ENCODE data around the gene ITGAL. TPM values are rescaled to one million over a fixed set of nuclear protein-coding genes. Genes with fewer than 3 reads are reported as not detected.
A peak's percentile ranks its signal among the peaks of the same experiment; 100 is the strongest.

ITGAL gene
- total RNA-seq, 1 donor from 2014 or later, result 287 TPM

DNA sequence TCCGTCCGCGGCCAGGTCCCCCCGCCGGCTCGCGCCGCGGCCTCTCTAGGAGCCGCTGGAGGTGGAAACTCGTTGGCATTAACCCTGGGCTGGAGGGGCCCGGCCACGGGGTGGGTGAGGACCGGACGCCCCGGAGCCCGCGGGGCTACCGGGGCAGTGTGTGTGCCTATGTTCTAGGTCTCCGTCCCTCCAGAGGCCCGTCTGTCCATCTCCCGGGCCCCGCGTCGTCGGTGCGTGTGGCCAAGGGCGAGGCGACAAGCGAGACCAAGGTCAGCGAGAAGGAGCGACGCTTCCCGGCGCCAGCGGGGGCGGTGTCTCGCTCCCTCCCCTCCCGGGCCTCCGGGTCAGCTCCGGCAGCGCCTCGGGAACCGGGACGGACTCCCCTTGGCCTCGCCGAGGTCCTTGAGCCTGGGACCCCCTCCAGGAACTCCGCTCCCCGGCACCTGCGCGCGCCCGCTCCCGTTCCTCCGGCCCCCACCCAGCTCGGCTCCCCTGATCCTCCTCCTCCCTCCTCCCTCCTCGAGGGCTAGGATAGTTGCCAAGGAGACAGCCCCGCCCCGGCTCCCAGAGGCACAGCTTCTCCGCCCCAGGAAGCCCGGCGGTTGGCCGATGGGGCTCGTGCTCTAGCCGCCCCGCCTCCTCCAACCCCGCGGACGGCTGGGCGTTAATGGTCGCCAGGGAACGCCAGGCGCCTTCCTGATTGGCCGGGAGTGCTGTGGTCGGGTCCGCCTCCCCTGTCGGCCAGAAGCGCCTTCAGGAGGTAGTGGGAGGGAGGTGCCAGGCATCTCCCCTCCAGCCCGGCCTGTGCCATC is 54.5 kb downstream of the ITGAL start:
- Mint-ChIP-seq H3K4me1 (ENCODE audit: low read depth) (peaks cover 46% of the 10 kb centered on the region), H3K27ac (peak overlapping the region; percentile 54), H3K27me3 (ENCODE audit: insufficient read depth) (no peaks in the 10 kb centered on the region), H3K9me3 (no peaks in the 10 kb centered on the region), H3K36me3 (ENCODE audit: low read depth) (peaks cover 12% of the 10 kb centered on the region), H3K4me3 (peak overlapping the region; percentile 84)
- intact Hi-C loops (cut with micrococcal nuclease), result loop anchor here (1.0 to 5.0 kb wide), 13 partner anchors 8 to 172 kb away; partner anchors contain the start of genes DCTPP1, FBRS, ITGAL and PRR14
- peak; percentile 93 for DNase-seq (ENCODE audit: low spot score)

DNA sequence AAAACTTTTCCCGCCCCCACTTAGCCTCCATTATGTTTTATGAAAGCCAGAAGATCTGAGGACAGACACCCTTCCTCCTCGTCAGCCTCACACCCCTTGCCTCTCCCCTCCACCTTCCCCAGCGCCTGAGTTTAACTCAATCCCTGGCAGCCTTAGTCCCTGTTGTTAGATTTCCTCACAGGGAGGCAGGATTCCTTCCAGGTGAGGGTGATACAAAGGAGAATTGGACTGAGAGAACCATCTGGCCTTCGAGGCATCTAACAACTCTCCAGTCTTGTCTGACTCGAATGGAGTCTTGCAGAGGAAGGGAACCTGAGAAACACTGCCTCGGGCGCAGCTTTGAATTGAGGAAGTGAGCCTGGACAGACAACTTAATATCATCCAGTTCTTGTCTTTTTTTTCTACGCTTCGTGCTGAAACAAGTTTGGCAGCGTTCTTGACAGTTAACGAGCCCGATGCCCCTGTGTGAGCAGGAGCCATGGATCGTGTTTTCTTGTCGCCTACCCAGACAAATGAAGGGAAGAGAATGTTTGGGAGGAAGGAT is 55.2 kb downstream of the ITGAL start:
- Mint-ChIP-seq H3K36me3 (ENCODE audit: low read depth) (peaks cover 8% of the 10 kb centered on the region), H3K4me3 (peak overlapping the region; percentile 84), H3K27me3 (ENCODE audit: insufficient read depth) (no peaks in the 10 kb centered on the region), H3K9me3 (no peaks in the 10 kb centered on the region), H3K4me1 (ENCODE audit: low read depth) (peaks cover 42% of the 10 kb centered on the region), H3K27ac (peak overlapping the region; percentile 54)
- intact Hi-C loops (cut with micrococcal nuclease), result loop anchor here (1.0 to 5.0 kb wide), 13 partner anchors 8 to 171 kb away; partner anchors contain the start of genes DCTPP1, FBRS, ITGAL and PRR14
- no peak for DNase-seq (ENCODE audit: low spot score)

DNA sequence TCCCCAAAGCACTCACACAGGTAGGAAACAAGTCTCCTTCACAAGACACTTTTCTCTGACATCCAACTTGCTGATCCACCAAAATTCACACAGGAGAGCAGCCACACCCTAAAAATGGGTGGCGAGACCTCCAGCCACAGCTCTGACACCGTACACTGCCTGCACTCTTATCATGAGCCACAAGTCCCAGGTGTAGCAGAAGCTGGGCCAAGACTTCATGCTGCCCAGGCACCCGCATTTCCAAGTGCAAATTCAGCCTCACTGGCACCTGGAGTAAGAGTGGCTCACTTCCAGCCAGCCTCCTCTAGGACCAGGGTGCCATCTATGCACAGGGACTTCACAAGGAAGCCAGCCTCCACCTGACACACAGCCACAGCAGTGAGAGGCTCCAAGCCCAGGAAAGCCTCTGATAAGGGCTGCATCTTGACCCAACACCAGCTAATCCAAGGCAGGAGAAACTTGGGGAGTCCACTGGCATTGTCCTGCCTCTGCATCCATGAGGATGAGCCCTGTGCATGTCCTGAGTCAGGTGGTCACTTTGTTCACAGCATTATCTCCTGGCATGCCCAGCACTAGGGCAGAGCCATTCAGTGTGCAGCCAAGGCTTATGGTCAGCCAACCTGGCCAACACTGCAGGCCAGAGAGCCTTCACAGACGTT is 56.4 kb downstream of the ITGAL start:
- Mint-ChIP-seq H3K27ac (no peak overlapping the region), H3K36me3 (ENCODE audit: low read depth) (peaks cover 10% of the 10 kb centered on the region), H3K27me3 (ENCODE audit: insufficient read depth) (no peaks in the 10 kb centered on the region), H3K4me1 (ENCODE audit: low read depth) (peaks cover 42% of the 10 kb centered on the region), H3K4me3 (peak overlapping the region; percentile 60), H3K9me3 (no peaks in the 10 kb centered on the region)
- no peak for DNase-seq (ENCODE audit: low spot score)
- intact Hi-C loops (cut with micrococcal nuclease), result loop anchor here (5.0 kb wide), 1 partner anchor 58 kb away; the partner anchor contains the start of gene ZNF785

DNA sequence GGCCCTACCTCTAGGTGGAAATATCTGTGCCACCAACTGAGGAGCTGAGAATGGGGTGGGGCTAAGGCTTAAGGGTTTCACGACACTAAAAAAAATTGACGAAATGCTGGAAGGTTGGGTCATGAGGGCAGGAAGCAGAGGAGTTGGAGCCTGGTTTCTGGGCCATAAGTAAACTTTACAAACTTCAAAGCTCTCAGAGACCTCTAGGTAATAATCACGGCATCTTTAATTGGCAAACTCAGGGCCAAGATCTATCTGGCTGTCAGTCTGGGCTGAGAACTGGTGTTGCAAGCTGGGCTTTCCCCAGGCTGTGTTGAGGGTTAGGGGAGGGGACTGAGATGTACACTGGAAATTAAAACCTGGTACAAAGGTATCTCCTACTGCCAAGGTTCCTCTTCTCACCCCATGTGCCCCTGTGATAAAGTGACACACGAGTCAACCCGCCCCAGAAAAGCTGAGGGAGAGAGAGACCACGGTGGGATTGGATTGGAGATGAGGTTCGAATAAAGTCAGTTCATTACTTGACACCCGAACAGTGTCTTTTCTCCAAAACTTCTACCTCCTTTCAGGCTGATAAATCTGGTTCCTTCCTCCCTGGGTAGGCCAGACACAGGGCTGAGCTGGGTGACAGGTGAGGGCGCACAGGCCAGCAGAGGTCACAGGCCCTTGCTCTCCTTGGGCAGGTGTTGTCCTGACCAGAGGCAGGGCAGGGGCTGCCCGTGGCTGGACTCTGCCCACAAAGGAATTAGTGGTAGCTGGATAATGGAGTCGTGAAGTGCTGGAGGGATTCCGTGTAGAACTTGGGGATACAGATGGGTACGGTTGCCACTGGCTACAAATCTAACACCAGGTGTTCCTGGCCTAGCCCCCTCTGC is 57.9 kb downstream of the ITGAL start:
- Mint-ChIP-seq H3K4me3 (no peak overlapping the region), H3K27me3 (ENCODE audit: insufficient read depth) (no peaks in the 10 kb centered on the region), H3K4me1 (ENCODE audit: low read depth) (peaks cover 42% of the 10 kb centered on the region), H3K9me3 (no peaks in the 10 kb centered on the region), H3K36me3 (ENCODE audit: low read depth) (peaks cover 10% of the 10 kb centered on the region), H3K27ac (peak overlapping the region; percentile 57)
- intact Hi-C loops (cut with micrococcal nuclease), result no loop called here
- no peak for DNase-seq (ENCODE audit: low spot score)

DNA sequence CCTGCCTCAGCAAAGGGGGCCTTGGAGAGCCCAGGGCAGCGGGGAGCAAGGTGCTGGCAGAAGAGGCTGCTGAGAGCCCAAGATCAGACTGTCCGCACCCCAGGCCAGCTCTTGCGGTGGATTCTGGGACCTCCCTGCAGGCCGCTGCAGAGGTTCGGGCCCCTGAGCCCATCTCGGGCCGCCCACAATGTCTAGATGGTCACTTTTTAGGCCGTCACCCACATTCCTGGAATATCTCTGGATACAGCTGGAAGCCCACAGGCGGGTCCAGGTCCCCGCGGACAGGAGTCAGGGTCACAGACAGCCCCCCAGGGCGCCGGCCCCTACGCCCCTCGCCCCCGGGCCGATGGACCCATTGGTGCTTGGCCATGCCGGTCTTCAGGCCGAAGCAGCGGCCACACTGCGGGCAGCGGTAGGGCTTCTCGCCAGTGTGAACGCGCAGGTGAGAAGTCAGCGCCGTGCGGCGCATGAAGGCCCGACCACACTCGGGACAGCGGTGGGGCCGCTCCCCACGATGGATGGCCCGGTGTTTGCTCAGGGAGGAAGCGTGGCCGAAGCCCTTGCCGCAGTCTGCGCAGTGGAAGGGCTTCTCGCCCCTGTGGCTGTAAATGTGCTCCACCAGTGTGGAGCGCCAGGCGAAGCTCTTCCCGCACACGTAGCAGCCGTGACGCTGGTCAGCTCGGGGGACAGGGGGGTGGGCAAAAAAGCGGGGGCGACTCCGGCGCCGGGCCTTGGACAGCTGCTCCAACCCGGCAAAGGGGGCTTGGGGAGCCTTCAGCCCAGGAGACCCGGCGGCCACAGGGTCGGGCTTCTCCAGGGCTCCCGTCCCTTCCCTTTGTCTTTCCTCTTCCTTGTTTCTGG is 60.0 kb downstream of the ITGAL start:
- H3K4me1 Mint-ChIP-seq (ENCODE audit: low read depth), result peaks cover 50% of the 10 kb centered on the region

DNA sequence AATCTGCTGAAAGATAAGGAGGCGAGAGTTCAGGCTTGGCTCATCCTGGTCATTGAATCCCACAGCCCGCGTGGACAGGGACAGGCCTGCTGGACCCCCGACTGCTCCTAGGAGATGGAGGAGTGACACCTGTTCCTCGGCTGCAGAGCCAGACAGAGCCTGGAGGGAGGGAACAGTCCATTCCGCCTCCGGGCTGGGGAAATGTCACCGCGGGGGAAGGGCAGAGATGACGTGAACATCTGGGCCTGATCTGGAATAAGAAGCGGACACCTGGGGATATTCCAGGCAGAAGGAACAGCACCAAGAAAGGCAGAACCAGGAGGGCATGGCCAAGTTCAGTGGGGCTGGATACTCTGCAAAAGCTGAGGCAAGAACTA is 60.6 kb downstream of the ITGAL start:
- H3K27ac Mint-ChIP-seq, result peak overlapping the region; percentile 72
- no peaks in the 10 kb centered on the region for H3K27me3 Mint-ChIP-seq (ENCODE audit: insufficient read depth)
- H3K4me3 Mint-ChIP-seq, result peak overlapping the region; percentile 85
- peaks cover 19% of the 10 kb centered on the region for H3K36me3 Mint-ChIP-seq (ENCODE audit: low read depth)
- no peak for DNase-seq (ENCODE audit: low spot score)
- H3K9me3 Mint-ChIP-seq, result no peaks in the 10 kb centered on the region
- intact Hi-C loops (cut with micrococcal nuclease), result no loop called here
- peaks cover 50% of the 10 kb centered on the region for H3K4me1 Mint-ChIP-seq (ENCODE audit: low read depth)

More for the DNA sequence above, 60.0 kb downstream of the ITGAL start:
- intact Hi-C loops (cut with micrococcal nuclease), result no loop called here
- Mint-ChIP-seq H3K27ac (no peak overlapping the region), H3K4me3 (peak overlapping the region; percentile 85), H3K9me3 (no peaks in the 10 kb centered on the region), H3K36me3 (ENCODE audit: low read depth) (peaks cover 15% of the 10 kb centered on the region), H3K27me3 (ENCODE audit: insufficient read depth) (no peaks in the 10 kb centered on the region)
- no peak for DNase-seq (ENCODE audit: low spot score)

DNA sequence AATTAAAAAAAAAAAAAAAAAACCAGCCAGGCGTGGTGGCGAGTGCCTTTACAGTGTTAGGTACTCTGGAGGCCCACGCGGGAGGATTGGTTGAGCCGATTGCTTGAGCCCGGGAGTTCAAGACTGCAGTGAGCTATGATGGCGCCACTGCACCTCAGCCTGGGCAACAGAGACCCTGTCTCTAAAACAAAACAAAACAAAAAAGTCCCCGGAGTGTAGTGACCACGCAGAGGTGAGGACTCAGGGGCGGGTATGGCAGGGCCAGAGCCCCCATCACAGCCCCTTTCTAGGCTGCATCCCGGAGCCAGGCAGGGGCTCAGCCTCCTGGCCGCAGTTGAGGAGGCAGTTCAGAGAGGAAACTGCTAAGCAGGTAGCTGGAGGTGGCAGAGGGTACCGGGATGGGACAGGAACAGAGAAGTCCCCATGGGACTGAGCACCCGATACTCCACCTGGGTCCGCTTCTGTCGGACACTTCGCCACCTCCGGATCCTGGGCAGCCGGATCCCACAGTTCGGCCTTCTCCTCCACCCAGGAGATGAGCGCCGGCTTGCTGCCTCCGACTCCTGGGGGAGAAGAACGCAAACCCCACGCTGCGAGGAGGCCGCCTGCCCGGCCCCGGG is 61.3 kb downstream of the ITGAL start:
- peak overlapping the region; percentile 93 for H3K27ac Mint-ChIP-seq
- DNase-seq (ENCODE audit: low spot score), result no peak
- no peaks in the 10 kb centered on the region for H3K27me3 Mint-ChIP-seq (ENCODE audit: insufficient read depth)
- H3K9me3 Mint-ChIP-seq, result no peaks in the 10 kb centered on the region
- H3K4me3 Mint-ChIP-seq, result peak overlapping the region; percentile 98
- peaks cover 20% of the 10 kb centered on the region for H3K36me3 Mint-ChIP-seq (ENCODE audit: low read depth)
- intact Hi-C loops (cut with micrococcal nuclease), result loop anchor here (2.0 kb wide), 2 partner anchors 61 to 125 kb away; partner anchors contain the start of genes FBRS and ITGAL
- H3K4me1 Mint-ChIP-seq (ENCODE audit: low read depth), result peaks cover 44% of the 10 kb centered on the region

DNA sequence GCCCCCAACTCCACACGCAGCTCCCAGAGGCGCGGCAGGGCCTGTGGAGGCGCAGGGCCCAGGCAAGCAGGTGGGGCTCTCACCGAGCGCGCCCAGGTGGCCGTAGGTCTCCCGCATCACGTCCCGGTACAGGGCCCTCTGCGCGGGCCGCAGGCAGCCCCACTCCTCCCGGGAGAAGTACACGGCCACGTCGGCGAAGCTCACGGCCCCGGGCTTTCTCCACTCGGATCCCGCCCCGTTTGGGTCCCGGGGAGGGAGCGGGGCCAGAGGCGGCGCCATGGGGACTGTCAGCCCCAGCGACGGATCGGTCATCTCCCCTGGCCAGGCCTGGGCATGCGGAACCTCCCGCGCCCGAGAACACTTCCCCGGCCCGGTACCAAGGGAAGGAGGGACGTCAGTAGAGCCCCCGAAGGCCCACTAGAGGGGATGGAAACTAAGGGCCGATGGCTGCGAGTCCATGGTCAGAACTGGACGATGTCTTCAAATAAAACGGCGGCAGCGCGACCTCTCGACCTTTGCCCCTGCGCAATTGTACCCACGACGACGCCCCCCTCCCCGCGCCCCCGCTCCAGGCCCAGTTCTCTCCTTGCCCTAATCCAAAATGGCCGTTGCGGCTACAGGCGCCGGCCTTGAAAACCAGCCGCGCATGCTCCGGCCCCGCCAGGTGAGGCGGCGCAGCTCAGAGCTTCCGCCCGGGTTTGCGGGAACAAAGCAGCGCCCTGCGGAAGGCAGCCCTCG is 62.0 kb downstream of the ITGAL start, which contains the start of gene ZNF747:
Gene ZNF747 (minus strand): TSS at position 491 of the 738 bp plus-strand sequence. CDS start 179 bp downstream, at position 312.
- peaks cover 39% of the 10 kb centered on the region for H3K4me1 Mint-ChIP-seq (ENCODE audit: low read depth)
- peak; percentile 88 for DNase-seq (ENCODE audit: low spot score)
- H3K36me3 Mint-ChIP-seq (ENCODE audit: low read depth), result peaks cover 20% of the 10 kb centered on the region
- H3K4me3 Mint-ChIP-seq, result peak within 1 kb of the TSS; percentile 98
- no peaks in the 10 kb centered on the region for H3K27me3 Mint-ChIP-seq (ENCODE audit: insufficient read depth)
- H3K27ac Mint-ChIP-seq, result peak within 1 kb of the TSS; percentile 99
- intact Hi-C loops (cut with micrococcal nuclease), result loop anchor here (1.0 to 2.0 kb wide), 11 partner anchors 7 to 164 kb away; partner anchors contain the start of genes DCTPP1, FBRS, ITGAL and TBC1D10B
- no peaks in the 10 kb centered on the region for H3K9me3 Mint-ChIP-seq

DNA sequence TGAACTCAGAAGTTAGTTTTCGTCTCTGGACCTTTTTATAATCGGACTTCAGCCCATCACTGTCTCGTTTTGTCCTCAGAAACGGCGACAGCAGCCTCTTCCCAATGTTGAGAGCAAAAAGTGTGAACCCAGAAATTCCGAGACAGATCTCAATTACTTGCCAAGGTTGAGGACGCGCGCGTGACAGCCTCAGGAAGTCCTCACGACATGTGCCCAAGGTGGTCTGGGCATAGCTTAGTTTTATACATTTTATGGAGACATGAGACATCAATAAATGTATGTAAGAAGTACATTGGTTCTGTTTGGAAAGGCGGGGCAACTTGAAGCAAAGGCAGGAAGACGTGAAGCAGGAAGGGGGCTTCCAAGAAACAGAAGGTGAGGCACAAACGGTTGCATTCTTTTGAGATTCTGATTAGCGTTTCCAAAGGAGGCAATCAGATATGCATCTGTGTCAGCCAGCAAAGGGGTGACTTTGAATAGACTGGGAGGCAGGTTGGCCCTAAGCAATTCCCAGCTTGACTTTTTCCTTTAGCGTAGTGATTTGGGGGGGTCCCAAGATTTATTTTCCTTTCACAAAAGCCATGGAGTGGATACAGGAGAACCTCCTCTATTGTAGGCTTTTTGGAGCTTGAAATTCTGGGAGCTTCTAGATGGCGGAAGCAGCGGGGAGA is 62.7 kb downstream of the ITGAL start:
- peaks cover 34% of the 10 kb centered on the region for H3K4me1 Mint-ChIP-seq (ENCODE audit: low read depth)
- H3K27me3 Mint-ChIP-seq (ENCODE audit: insufficient read depth), result no peaks in the 10 kb centered on the region
- intact Hi-C loops (cut with micrococcal nuclease), result loop anchor here (1.0 to 2.0 kb wide), 11 partner anchors 8 to 165 kb away; partner anchors contain the start of genes DCTPP1, FBRS, ITGAL and TBC1D10B
- peaks cover 20% of the 10 kb centered on the region for H3K36me3 Mint-ChIP-seq (ENCODE audit: low read depth)
- H3K27ac Mint-ChIP-seq, result peak overlapping the region; percentile 99
- no peak for DNase-seq (ENCODE audit: low spot score)
- H3K9me3 Mint-ChIP-seq, result no peaks in the 10 kb centered on the region
- H3K4me3 Mint-ChIP-seq, result peak overlapping the region; percentile 98

DNA sequence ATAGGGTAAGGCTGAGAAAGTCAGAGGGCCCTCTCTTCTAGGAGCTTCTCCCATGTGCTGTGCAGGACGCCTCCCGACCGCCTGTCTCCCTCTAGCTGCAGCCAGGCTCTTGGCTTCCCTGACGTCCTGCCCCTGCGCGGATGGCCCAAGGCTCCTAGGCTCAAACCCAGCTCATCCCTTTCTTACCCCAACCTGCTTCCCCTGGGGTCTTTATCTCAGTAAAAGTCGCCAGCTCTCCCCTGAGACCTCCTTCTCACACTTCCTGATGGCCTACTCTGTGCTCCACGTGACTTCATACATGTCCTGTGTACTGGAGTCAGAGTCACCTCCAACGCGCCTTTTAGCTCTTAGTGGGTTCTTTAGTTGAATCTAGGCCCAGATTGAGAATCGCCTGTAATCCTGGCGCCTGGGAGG is 63.2 kb downstream of the ITGAL start:
- DNase-seq (ENCODE audit: low spot score), result peak; percentile 53
- no peaks in the 10 kb centered on the region for H3K9me3 Mint-ChIP-seq
- H3K27me3 Mint-ChIP-seq (ENCODE audit: insufficient read depth), result no peaks in the 10 kb centered on the region
- intact Hi-C loops (cut with micrococcal nuclease), result loop anchor here (1.0 to 2.0 kb wide), 11 partner anchors 8 to 165 kb away; partner anchors contain the start of genes DCTPP1, FBRS, ITGAL and TBC1D10B
- peaks cover 18% of the 10 kb centered on the region for H3K36me3 Mint-ChIP-seq (ENCODE audit: low read depth)
- H3K27ac Mint-ChIP-seq, result peak overlapping the region; percentile 99
- peaks cover 29% of the 10 kb centered on the region for H3K4me1 Mint-ChIP-seq (ENCODE audit: low read depth)
- H3K4me3 Mint-ChIP-seq, result peak overlapping the region; percentile 98

Data from activated T-helper 1 cell treated with anti-CD3 and anti-CD28 coated beads, Interleukin-12 subunit alpha, Interleukin-12 subunit beta, Interleukin-2, Interleukin-4 antibody, amounts not matched to agents 30 ng/mL and 10 ng/mL and 1 ng/mL, durations not matched to agents 14 hours and 24 hours and 36 hours (primary cell).